HL-60 (cell line): ENCODE measurements around the gene LTB4R2.

ENCODE experiments used
- DNase-seq, 2 experiments: peaks; one replicate each; pipeline ENCODE4 v3.0.0-alpha.2; 2010 to 2020; ENCODE audit warnings: low read depth in 1 of 2, low spot score in 1 of 2
- H3K27ac ChIP-seq: fragments of 250-450 bp; sonication (Bioruptor Pico); replicated peaks from 2 replicates; pipeline ENCODE4 v1.5.1; 2020; ENCODE audit warnings: mild to moderate bottlenecking, moderate library complexity
- H3K27me3 ChIP-seq: fragments of 250-450 bp; sonication (Bioruptor Pico); 2 replicates; pipeline ENCODE4 v1.5.1; 2021; ENCODE audit warnings: mild to moderate bottlenecking, moderate library complexity; ENCODE audit not compliant: insufficient read depth, poor library complexity, severe bottlenecking
- H3K4me3 ChIP-seq: replicated peaks from 2 replicates; pipeline ENCODE4 v1.5.1; 2011; ENCODE audit warnings: mild to moderate bottlenecking, control low read depth, low read length; ENCODE audit not compliant: insufficient read depth
- GABPA ChIP-seq: IDR thresholded peaks from 2 replicates; pipeline ENCODE4 v1.6.1; 2012; ENCODE audit warnings: low read depth
- POLR2AphosphoS5 ChIP-seq: IDR thresholded peaks from 2 replicates; pipeline ENCODE4 v1.6.1; 2012; ENCODE audit warnings: low read depth
- REST ChIP-seq: IDR thresholded peaks from 2 replicates; pipeline ENCODE4 v1.6.1; 2012; ENCODE audit warnings: low read depth; ENCODE audit not compliant: insufficient replicate concordance
- SPI1 ChIP-seq: IDR thresholded peaks from 2 replicates; pipeline ENCODE4 v1.6.1; 2012; ENCODE audit warnings: low read depth, mild to moderate bottlenecking, borderline replicate concordance
- TF ChIP-seq, protein P1 (sequence below): IDR thresholded peaks from one replicate; pipeline ENCODE4 v1.5.1; 2011; ENCODE audit warnings: low read length, control low read depth, inconsistent platforms; ENCODE audit not compliant: insufficient read depth

LTB4R2 gene

GRCh38 chr14:24348186-24348585, 38.2 kb downstream of the LTB4R2 start:
- no peaks in the 10 kb centered on the region for H3K27me3 ChIP-seq
- TF ChIP-seq SPI1, result no peak
- no peak for TF ChIP-seq GABPA
- no peak for TF ChIP-seq REST
- TF ChIP-seq POLR2AphosphoS5, result no peak
- TF ChIP-seq, protein P1, sequence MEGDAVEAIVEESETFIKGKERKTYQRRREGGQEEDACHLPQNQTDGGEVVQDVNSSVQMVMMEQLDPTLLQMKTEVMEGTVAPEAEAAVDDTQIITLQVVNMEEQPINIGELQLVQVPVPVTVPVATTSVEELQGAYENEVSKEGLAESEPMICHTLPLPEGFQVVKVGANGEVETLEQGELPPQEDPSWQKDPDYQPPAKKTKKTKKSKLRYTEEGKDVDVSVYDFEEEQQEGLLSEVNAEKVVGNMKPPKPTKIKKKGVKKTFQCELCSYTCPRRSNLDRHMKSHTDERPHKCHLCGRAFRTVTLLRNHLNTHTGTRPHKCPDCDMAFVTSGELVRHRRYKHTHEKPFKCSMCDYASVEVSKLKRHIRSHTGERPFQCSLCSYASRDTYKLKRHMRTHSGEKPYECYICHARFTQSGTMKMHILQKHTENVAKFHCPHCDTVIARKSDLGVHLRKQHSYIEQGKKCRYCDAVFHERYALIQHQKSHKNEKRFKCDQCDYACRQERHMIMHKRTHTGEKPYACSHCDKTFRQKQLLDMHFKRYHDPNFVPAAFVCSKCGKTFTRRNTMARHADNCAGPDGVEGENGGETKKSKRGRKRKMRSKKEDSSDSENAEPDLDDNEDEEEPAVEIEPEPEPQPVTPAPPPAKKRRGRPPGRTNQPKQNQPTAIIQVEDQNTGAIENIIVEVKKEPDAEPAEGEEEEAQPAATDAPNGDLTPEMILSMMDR, result no peak
- no peak overlapping the region for H3K4me3 ChIP-seq
- DNase-seq, result no peak
- no peak overlapping the region for H3K27ac ChIP-seq

DNA sequence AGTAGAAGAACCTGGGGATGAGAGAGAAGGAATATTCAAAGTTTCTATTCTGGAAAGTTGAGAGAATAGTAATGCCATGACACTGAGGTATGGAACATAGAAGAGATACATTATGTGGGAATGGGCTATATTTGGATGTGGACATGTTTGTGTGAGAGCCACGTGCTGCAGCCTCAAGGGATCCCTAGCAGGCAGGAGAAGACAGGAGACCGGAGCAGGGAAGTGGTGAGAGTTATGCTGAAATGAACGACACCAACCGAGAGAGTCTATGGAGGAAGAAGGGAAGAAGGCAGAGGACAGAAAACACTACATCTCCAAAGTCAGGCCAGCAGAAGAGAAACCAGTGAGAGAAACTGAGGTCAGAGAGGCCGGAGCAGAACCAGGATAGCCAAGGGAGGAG, 39.8 kb downstream of the LTB4R2 start:
- no peak for DNase-seq
- Histone ChIP-seq H3K4me3 (no peak overlapping the region), H3K27me3 (no peaks in the 10 kb centered on the region), H3K27ac (no peak overlapping the region)
- no peak for TF ChIP-seq GABPA
- no peak for TF ChIP-seq REST
- TF ChIP-seq, protein P1, result no peak
- TF ChIP-seq SPI1, result no peak
- TF ChIP-seq POLR2AphosphoS5, result no peak

DNA sequence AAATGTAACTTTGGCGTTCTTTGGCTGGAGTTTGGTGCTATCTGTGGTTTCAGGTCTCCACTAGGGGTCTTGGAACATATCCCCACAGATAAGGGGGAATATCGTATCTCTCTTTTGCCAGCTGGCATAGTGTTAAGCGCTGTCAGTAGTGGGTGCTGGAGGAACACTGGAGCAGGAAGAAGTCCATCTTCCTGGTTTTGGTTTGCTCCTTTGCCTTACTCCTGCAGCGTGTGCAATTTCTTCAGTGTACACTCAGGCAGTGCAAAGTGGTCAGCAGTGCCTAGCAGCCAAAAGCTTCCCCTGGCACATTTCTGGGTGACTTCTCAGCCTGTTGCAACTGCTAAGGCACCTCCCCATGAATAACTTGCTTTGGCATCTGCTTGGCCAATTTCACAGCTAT, 41.6 kb downstream of the LTB4R2 start:
- Histone ChIP-seq H3K27ac (no peak overlapping the region), H3K4me3 (no peak overlapping the region), H3K27me3 (no peaks in the 10 kb centered on the region)
- no peak for DNase-seq
- TF ChIP-seq, protein P1, result no peak
- TF ChIP-seq SPI1 (no peak), POLR2AphosphoS5 (no peak), GABPA (no peak), REST (no peak)
